Natural killer cell (primary cell): ENCODE results near the gene FADS6. TPM values are rescaled to one million over a fixed set of nuclear protein-coding genes. Genes with fewer than 3 reads are reported as not detected.

Experiments used
- total RNA-seq, 4 donors: library from RNA; stranded (reverse); fragments of 120-200 nt in 1 of 4; gene quantifications; one replicate each; pipeline versions ENCODE4 v1.2.3 to v1.2.4, GENCODE V29; 2013 to 2022

The FADS6 gene
- total RNA-seq, 3 donors from 2014 or later (not counting 1 experiment from before 2014, with no cell fraction given) = not detected

Other genes with a start within 250 kb of the FADS6 start
- gene CD300LF, start 180.7 kb downstream of the FADS6 start, total RNA-seq = 10 to 100 TPM in 1 of 3 donors, 1 to 10 TPM in 2; 1.9 to 10.6 (median 8.7) TPM
- gene RAB37, start 156.4 kb downstream of the FADS6 start, total RNA-seq = 100 to 1,000 TPM; 150 to 184 (median 169) TPM
- gene NHERF1, start 145.0 kb downstream of the FADS6 start, total RNA-seq = 100 to 1,000 TPM; 323 to 372 (median 362) TPM
- gene NAT9, start 117.3 kb downstream of the FADS6 start, total RNA-seq = 10 to 100 TPM; 20.0 to 27.2 (median 24.8) TPM
- gene GRIN2C, start 33.7 kb downstream of the FADS6 start, total RNA-seq = not detected
- gene FDXR, start 20.6 kb downstream of the FADS6 start, total RNA-seq = 1 to 10 TPM; 4.5 to 9.1 (median 7.8) TPM
- gene USH1G, start 29.6 kb upstream of the FADS6 start, total RNA-seq = not detected
- gene OTOP2, start 30.6 kb upstream of the FADS6 start, total RNA-seq = not detected
- gene OTOP3, start 42.3 kb upstream of the FADS6 start, total RNA-seq = not detected
- 1 to 10 TPM in 2 of 3 donors, under 1 TPM in 1; 0.66 to 9.5 (median 2.8) TPM for gene HID1, start 79.1 kb upstream of the FADS6 start, total RNA-seq
- under 1 TPM in 2 of 3 donors, not detected in 1; 0.14 to 0.23 TPM for gene CDR2L, start 94.0 kb upstream of the FADS6 start, total RNA-seq
- 10 to 100 TPM in 2 of 3 donors, 1 to 10 TPM in 1; 9.0 to 15.7 (median 12.9) TPM for gene MRPL58, start 119.0 kb upstream of the FADS6 start, total RNA-seq
- 10 to 100 TPM; 74.7 to 96.3 (median 75.2) TPM for gene ATP5PD, start 153.3 kb upstream of the FADS6 start, total RNA-seq
- 10 to 100 TPM; 17.4 to 27.0 (median 24.7) TPM for gene KCTD2, start 153.6 kb upstream of the FADS6 start, total RNA-seq
- 10 to 100 TPM in 1 of 3 donors, 1 to 10 TPM in 2; 6.3 to 11.2 (median 10.0) TPM for gene SLC16A5, start 194.3 kb upstream of the FADS6 start, total RNA-seq
- 10 to 100 TPM in 2 of 3 donors, 1 to 10 TPM in 1; 9.3 to 18.6 (median 11.3) TPM for gene ARMC7, start 216.3 kb upstream of the FADS6 start, total RNA-seq
- gene NT5C, start 238.1 kb upstream of the FADS6 start, total RNA-seq = 10 to 100 TPM; 58.1 to 67.4 (median 61.2) TPM